ENCODE measurements around the gene DCHS1. TPM values are rescaled to one million over a fixed set of nuclear protein-coding genes. Genes with fewer than 3 reads are reported as not detected.

DCHS1 gene
- total and polyA plus RNA-seq, 2 of the 13 experiments (the other 11 are each of a cell fraction or from before 2014, with no cell fraction given), result under 0.01 to 0.03 TPM

GRCh38 chr11:6653097-6653496 lies 2.5 kb downstream of the DCHS1 start:
- intact Hi-C loops (cut with micrococcal nuclease; ENCODE audit: unreplicated experiment) (no loop called here), in situ Hi-C loops (cut with HindIII; ENCODE audit: extremely low pct_ligation_motif_present, low pct_unique_long_range_greater_than_20kb) (no loop called here)
- no TSS peak for BruUV-seq (replicated peaks)
- ChIA-PET CTCF (ENCODE audit: low intra/inter-chr PET ratio, low total read pairs) (no interaction called here), POLR2A (no interaction called here)
- Histone ChIP-seq H3K4me1 (ENCODE audit: insufficient read depth, low read length) (peaks cover 12% of the 10 kb centered on the region), H3K27me3 (ENCODE audit: control insufficient read depth in 1 of 2, insufficient read depth in 2 of 2, low read length in 2 of 2) (peaks cover 13 to 90% of the 10 kb centered on the region in 2 experiments), H3K36me3 (replicated peaks in 1 of 2; ENCODE audit: control insufficient read depth in 1 of 2, insufficient read depth in 2 of 2, low read length in 2 of 2) (no peaks in the 10 kb centered on the region), H4K20me1 (ENCODE audit: insufficient read depth, low read length) (no peaks in the 10 kb centered on the region; the same call in 1 of the 2 replicates), H3K9me3 (ENCODE audit: low read length) (no peaks in the 10 kb centered on the region), H3K9ac (ENCODE audit: insufficient read depth, low read depth, low read length) (no peak overlapping the region), H3K4me3 (replicated peaks in 1 of 3; ENCODE audit: insufficient read depth in 1 of 3, low read depth in 2 of 3, low read length in 3 of 3) (no peak overlapping the region), H3K4me2 (ENCODE audit: low read depth, low read length) (no peak overlapping the region), H3K79me2 (ENCODE audit: insufficient read depth, low read length) (no peaks in the 10 kb centered on the region), H2AFZ (ENCODE audit: low read length) (no peak overlapping the region), H3K27ac (ENCODE audit: extremely low read length, insufficient read depth, low read length) (no peak overlapping the region)
- TF ChIP-seq ZNF264 (CRISPR knock-in tag; IDR thresholded peaks at IDR 0.05) (no peak), SMYD3 (CRISPR knock-in tag; IDR thresholded peaks at IDR 0.05) (no peak), ZNF335 (CRISPR knock-in tag; IDR thresholded peaks at IDR 0.05) (no peak), CREM (IDR thresholded peaks at IDR 0.05) (no peak), CREM (CRISPR knock-in tag; IDR thresholded peaks at IDR 0.05) (no peak), ZNF350 (CRISPR knock-in tag; IDR thresholded peaks at IDR 0.05; ENCODE audit: borderline replicate concordance, low read depth) (no peak), ZFP41 (CRISPR knock-in tag; IDR thresholded peaks at IDR 0.05; ENCODE audit: borderline replicate concordance) (no peak), SRSF4 (IDR thresholded peaks at IDR 0.05; ENCODE audit: low read depth, low read length, poor library complexity, severe bottlenecking) (no peak), ZNF781 (CRISPR knock-in tag; IDR thresholded peaks at IDR 0.05; ENCODE audit: borderline replicate concordance, not compliant biosample characterization) (no peak), ZNF746 (CRISPR knock-in tag; IDR thresholded peaks at IDR 0.05) (no peak), PLRG1 (conservative IDR thresholded peaks at IDR 0.05) (no peak)
- TF ChIP-seq, protein P1, sequence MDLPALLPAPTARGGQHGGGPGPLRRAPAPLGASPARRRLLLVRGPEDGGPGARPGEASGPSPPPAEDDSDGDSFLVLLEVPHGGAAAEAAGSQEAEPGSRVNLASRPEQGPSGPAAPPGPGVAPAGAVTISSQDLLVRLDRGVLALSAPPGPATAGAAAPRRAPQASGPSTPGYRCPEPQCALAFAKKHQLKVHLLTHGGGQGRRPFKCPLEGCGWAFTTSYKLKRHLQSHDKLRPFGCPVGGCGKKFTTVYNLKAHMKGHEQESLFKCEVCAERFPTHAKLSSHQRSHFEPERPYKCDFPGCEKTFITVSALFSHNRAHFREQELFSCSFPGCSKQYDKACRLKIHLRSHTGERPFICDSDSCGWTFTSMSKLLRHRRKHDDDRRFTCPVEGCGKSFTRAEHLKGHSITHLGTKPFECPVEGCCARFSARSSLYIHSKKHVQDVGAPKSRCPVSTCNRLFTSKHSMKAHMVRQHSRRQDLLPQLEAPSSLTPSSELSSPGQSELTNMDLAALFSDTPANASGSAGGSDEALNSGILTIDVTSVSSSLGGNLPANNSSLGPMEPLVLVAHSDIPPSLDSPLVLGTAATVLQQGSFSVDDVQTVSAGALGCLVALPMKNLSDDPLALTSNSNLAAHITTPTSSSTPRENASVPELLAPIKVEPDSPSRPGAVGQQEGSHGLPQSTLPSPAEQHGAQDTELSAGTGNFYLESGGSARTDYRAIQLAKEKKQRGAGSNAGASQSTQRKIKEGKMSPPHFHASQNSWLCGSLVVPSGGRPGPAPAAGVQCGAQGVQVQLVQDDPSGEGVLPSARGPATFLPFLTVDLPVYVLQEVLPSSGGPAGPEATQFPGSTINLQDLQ (CRISPR knock-in tag; IDR thresholded peaks at IDR 0.05), result no peak
- TF ChIP-seq, protein P2, sequence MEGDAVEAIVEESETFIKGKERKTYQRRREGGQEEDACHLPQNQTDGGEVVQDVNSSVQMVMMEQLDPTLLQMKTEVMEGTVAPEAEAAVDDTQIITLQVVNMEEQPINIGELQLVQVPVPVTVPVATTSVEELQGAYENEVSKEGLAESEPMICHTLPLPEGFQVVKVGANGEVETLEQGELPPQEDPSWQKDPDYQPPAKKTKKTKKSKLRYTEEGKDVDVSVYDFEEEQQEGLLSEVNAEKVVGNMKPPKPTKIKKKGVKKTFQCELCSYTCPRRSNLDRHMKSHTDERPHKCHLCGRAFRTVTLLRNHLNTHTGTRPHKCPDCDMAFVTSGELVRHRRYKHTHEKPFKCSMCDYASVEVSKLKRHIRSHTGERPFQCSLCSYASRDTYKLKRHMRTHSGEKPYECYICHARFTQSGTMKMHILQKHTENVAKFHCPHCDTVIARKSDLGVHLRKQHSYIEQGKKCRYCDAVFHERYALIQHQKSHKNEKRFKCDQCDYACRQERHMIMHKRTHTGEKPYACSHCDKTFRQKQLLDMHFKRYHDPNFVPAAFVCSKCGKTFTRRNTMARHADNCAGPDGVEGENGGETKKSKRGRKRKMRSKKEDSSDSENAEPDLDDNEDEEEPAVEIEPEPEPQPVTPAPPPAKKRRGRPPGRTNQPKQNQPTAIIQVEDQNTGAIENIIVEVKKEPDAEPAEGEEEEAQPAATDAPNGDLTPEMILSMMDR (CRISPR knock-in tag; IDR thresholded peaks at IDR 0.05), result no peak
- ATAC-seq (no peak), FAIRE-seq (no peak), DNase-seq (ENCODE audit: low spot score) (no peak)
- WGBS (ENCODE audit: low lambda C conversion rate), result 81% methylated on average over 1 of the region's 1 CpG
